Occipital lobe (tissue), 2 donors: ENCODE measurements around the gene TRAPPC10. TPM values are rescaled to one million over a fixed set of nuclear protein-coding genes. Genes with fewer than 3 reads are reported as not detected.

Source experiments
- DNase-seq: peaks from one replicate; lab custom pipeline; 2025; lab: John Stamatoyannopoulos, UW
- total RNA-seq: library from RNA; depleted of rRNA; stranded (reverse); fragments of >200 nt; gene quantifications from one replicate; pipeline ENCODE4 v1.2.3, GENCODE V29; 2014

Gene TRAPPC10
- total RNA-seq, 1 donor from 2014 or later = 23.1 TPM

DNA sequence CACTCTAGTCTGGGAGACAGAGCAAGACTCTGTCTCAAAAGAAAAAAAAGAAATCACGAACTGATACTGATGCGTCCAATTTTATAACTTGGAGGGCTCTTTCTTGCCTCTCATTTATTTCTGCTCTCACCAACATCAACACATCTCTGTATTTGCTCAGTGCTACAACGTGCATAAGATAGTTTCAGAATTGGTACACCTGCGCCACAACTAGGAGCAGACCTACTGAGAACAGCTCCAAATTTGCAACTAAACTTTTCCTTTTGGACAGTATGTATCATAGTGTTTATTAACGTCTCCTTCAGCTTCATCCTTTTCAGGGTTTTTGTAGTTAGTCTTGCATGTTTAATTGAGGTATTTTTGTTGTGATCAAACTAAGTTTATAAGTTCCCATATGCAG lies 27.7 kb downstream of the TRAPPC10 start:
- DNase-seq = no peak

DNA sequence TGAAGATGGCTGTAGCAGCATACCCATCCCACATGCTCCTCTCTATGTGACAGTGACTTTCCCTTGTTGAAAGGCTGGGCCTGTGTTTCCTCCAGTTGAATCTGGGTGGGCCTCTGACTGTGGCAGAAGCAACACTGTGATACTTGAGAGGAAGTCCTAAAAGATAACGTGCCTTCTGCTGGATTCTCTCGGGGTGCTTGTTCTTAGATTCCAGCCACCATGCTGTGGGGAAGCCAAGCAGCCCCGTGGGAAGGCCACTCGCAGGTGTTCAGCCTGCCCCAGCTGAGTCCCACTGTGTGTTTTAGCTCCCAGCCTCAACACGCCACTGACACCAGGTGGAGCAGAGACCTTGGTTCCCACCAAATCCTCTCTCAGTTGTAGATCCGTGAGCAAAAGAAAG lies 31.5 kb downstream of the TRAPPC10 start:
- DNase-seq = no peak

DNA sequence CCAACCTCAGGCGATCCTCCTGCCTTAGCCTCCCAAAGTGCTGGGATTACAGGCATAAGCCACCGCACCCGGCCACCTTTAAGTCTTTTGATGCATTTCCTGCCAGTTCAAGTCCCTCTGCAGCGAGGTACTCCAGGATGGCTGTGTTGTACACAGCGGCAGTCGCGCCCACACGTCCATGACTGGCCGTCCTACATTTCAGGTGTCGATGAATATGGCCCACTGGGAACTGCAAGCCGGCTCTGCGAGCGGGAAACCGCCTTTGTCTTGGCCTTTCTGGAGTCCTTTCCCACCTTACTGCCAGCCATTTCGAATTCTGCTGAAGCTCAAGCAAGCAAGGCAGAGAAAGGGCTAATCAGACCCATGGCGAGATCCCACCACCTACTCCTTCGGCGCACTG lies 34.6 kb downstream of the TRAPPC10 start:
- no peak for DNase-seq

DNA sequence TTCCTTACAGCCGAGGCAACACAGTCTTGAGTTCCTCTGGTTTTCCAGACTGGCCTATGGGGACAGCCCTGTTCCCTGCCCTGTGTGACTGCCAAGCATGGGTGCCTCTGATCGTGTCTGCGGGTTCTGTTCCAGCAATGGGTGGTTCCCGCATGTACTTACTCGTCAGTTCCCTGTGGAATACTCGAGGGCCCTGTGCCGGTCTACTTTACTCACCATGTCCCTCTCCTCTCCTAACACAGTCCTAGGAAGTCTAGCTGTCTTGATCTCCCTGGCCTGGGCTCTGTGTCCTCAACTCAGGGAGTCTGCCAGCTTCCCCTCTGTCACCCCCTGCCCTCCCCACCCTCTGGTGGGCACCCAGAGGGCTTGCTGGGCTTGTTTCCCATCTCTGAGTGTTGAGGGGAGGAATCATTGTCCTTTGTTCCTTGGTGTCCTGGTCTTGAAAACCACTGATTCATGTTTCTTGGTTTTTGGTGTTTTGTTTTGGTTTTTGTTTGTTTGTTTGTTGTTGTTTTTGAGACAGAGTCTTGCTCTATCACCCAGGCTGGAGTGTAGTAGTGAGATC lies 36.0 kb downstream of the TRAPPC10 start:
- no peak for DNase-seq

DNA sequence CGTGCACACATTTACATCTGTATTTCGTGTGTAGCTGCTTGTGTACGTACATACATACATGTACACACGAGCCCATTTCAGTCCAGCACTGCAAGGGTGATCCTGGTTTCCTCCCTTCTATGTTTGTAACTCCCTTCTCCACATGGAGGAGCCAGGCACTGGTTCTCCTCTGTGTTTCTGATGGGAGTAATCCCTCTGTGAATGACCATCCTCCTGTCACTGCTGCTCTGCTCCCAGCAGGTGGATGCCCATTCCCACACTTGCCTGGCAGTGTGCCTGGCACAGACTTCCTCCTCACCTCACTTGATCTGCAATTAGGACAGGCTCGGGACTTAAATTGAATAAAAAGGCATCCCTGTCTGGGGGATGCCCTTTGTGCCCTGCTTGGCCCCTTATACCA lies 37.1 kb downstream of the TRAPPC10 start:
- DNase-seq = no peak

DNA sequence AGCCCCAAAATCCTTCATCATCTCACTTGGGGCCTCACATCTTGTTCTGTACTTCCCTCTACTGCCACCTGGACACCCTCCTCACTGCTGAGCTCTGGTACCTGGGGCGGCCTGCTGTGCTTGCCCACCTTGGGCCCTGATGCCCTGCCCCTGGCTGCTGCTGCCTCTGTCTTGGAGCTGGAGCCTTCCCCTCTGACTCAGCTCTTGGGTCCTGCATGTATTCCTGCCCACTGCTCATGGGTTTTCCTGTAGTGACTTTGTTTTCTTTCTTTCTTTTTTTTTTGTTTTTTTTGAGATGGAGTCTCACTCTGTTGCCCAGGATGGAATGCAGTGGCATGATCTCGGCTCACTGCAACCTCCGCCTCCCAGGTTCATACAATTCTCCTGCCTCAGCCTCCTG lies 37.5 kb downstream of the TRAPPC10 start:
- no peak for DNase-seq

DNA sequence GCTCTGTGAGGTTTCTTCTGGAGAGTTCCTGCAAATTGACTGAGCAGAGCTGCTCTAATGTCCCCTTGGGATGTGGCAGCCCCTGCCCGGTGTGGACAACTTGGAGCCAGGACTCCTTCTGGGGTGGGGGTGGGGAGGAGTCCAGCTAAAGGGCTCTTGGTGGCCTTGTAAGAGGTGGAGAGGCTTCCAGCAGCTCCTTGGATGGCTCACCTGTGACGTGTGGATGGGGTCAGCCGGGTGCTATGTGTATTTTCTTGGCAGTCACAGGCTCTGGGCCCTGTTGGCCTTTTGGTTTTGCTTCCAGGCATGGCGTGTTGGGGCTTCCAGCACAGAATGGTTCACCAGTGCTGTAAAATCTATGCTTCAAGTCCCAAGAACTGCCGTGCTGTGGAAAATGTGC lies 38.2 kb downstream of the TRAPPC10 start:
- DNase-seq = no peak

DNA sequence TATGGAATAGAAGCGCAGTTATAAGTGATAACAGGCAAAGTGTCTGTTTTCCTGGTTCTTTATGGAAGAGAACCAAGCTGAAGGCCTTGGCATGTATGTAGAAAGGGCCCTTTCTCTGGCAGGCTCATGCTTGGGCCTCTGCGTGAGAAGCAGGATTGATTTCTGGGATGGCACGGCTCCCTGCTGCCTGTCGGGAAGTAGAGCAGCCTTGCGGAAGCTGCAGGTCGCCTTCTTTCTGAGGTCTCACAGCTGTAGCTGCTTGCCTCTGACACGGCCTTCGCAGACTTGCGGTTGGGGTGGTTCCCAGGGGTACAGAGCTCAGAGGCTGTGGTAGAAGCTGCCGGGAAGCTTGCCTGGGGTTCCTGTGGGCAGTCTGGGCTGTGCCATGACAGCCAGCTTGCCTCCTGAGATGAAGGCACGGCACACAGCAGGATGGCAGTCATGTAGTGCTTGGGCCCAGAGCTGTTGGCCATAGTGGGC lies 39.4 kb downstream of the TRAPPC10 start:
- DNase-seq = no peak

DNA sequence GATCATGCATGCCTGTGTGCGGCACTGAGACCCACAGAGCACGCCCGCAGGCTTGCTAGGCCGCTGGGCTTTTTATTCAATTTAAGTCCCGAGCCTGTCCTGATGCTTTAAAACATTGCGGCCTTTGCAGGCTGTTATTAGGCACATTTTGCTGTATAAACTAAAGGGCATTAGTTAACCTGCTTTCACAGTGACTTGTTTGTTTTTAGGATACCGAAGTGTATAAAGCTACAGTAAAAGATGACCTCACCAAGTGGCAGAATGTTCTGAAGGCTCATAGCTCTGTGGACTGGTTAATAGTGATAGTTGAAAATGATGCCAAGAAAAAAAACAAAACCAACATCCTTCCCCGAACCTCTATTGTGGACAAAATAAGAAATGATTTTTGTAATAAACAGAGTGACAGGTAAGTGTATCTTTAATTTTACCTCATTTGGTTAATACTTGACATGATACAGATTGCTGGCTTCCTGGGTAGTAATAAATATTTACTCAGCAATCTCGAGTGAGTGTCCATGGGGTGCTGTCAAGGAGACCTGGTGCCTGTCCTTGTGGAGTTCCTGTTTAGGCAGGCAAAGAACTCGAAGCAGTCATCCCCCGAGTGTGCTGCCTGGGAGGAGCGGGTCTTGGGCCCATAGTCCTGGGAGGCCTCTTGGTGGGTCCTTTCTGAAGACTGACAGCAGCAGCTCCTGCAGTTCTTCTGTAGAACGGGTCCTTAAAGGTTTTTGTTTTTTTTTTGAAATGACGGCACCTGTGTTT lies 40.1 kb downstream of the TRAPPC10 start:
- DNase-seq = no peak

DNA sequence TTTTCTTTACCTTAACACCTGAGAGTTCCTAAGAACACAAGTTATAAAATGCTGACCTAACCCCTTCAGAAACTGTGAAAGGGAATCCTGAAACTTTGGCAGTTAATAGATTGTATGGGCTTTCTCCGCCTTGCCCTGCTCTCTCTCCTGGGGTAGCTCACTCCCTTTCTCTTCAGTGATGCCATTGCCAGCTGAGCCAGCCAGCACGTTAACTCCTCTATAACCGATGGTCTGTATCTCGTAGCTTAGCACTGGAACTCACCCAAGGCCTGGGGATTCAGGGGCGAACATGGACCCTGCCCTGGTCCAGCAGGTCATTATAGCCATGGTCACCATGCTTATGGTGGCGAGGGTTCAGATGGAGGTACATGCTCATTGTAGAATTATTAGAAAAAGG lies 40.7 kb downstream of the TRAPPC10 start:
- no peak for DNase-seq

DNA sequence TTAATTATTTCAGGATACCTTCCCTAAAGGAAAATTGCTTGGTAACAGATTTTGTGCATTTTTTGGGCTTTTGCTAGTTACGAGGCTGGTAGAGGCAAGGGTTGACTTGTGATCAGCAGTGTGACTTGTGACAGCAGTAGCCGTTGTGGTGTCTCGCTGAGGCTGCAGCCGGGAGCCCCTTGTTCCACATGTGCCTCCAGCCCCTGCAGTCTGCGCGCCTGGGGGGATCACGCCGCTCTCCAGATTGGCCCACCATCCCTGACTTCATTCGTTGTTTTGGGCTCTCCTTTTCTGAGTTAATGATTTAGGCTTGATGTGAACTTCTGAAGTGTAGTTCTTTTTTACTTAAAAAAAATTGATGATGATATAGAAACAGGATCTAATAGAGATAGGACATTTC lies 41.5 kb downstream of the TRAPPC10 start:
- DNase-seq = no peak

DNA sequence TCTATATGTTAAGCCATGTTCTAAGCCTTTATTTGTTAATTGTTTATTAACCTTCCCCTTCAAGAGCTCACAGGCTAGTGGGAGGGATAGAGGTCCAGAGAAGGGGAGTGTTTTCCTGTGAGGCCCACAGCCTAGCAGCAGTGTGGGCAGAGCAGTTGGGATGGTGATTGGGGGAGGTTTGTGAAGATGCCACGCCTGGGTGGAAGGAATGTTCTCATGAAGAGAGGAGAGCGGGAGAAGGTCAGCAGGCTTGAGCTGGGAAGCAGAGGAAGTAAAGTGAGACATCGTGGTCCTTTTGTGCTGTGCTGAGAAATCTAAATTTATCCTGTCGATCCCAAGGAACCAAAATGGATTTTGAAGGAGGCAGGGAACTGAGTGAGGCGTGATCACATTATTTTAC lies 42.6 kb downstream of the TRAPPC10 start:
- no peak for DNase-seq

DNA sequence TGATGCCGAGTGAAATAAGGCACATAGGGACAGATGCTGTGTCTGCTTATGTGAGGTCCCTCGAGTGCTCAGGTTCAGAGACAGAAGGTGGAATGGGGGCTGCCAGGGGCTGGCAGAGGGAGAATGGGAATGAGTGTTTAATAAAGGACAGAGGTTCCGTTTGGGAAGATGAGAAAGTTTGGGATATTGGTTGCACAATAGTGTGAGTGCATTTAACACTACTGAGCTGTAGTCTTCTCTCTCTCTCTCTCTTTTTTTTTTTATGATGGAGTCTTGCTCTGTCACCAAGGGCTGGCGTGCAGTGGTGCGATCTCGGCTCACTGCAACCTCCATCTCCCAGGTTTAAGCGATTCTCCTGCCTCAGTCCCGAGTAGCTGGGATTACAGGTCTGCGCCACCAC lies 44.9 kb downstream of the TRAPPC10 start:
- DNase-seq = no peak

DNA sequence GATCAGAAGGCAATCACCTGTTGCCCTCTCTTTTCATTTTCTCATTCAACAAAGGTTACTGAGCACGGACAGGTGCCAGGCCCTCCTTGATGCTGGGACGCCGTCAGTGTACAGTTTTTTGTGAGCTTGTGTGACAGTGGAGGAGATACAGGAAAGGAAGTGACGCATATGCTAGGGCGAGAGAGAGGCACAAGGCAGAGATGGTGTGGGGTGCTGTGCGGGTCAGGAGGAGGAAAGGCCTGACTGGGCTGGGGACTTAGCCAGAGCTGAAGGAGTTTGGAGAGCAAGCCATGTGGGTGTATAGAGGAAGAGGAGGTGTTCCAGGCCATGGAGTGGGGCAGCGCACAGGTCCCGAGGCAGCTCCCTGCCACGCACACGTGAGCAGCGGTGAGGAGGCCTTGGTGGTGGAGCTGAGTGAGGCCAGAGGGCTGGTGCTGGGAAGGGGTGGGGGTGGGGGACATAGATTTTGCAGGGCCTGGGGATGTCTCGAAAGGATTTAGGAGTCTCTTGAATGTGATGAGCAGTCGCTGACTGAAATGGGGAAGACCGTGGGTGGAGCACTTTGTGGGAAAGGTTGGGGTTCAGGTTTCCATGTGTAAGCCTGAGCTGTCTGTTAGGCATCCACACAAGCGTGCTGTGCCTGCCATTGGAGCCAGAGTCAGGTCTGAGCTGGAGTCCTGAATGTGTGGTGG lies 46.0 kb downstream of the TRAPPC10 start:
- no peak for DNase-seq

DNA sequence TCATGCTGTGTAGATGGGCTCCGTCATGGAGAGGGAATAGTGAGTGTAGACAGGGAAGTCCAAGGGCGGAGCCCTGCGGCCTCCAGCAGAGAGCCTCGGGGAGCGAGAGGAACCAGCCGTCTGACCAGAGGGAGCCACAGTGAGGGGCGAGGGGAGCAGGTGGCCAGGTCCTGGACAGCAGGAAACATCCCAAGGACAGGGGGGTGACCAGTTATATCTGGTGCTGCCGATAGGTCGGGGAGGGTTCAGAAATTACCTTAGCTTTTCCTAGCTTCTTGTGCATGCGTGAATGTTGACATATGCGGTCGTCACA lies 46.5 kb downstream of the TRAPPC10 start:
- DNase-seq = no peak

DNA sequence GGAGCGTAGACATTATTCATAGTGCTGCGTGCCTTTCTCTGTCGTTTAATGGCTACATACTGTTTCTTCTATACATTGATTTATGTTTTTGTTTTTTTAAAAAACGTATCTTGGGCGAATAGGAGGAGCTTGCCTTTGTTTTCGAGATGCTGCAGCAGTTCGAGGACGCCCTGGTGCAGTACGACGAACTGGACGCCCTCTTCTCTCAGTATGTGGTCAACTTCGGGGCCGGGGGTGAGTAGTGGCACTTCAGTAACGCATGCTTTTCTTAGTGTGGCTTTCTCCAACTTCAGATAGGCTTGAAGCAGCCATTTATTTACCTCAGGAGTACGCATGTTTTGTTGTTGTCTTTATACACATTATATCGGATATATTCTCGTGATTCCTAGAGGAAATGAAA lies 46.9 kb downstream of the TRAPPC10 start:
- DNase-seq = no peak

DNA sequence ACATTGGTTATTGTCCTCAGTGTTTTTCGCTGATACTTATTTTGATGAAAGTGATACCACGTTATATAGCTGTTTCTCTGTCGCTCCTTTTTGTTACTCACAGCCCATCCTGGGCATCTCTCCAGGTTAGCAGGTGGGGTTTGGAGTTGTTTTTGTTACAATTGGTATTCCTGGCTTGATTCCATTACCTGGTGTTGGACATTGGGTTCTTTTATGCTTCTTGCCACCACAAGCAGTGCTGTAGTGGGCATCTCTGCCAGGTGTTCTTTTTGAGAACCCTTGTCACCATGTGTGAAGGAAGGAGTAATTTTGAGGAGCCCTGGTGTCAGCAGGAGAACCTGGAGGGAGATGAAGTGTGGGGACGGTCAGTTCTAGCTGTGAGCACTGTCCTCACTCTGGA lies 47.6 kb downstream of the TRAPPC10 start:
- DNase-seq = no peak

DNA sequence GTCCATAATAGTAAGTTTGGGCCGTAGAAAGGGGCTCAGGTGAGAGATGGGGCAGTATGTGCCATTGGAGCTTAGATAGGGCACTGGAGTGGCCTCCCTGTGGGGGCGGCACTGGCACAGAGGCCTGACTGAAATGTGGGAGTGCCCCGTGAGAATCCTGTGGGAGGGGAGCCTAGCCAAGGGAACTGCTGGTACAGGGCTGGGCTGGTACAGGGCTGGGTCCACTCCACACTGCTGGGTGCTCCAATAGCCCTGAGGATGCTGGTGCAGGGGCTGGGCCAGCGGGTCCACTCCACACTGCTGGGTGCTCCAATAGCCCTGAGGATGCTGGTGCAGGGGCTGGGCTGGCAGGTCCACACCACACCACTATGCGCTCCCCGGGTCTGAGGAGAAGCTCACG lies 50.3 kb downstream of the TRAPPC10 start:
- no peak for DNase-seq

DNA sequence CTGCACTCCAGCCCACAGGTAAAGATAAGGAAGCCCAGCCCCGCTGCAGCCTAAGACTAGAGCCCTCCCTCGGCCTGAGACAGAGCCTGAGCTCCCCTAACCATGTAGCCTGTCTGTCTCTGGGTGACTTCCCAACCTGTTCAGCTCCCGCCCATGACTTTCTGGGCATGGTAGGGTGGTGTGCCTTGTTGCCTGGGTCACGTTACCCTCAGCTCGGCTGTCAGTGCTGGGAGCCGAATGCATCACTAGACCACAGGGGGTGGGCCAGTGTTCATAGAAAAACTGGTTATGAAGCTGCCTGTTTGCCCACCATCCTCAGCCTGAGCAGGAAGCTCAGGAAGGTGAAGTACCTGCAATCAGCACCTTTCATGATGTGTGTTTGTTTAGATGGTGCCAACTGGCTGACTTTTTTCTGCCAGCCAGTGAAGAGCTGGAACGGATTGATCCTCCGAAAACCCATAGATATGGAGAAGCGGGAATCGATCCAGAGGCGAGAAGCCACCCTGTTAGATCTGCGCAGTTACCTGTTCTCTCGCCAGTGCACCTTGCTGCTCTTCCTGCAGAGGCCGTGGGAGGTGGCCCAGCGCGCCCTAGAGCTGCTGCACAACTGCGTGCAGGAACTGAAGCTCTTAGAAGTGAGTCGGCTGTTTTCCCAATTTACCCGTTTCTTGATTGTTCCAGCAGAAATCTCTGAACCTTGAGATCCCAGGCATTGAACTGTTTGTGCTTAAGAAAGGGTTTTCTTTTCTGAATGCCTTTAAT lies 51.2 kb downstream of the TRAPPC10 start:
- no peak for DNase-seq

DNA sequence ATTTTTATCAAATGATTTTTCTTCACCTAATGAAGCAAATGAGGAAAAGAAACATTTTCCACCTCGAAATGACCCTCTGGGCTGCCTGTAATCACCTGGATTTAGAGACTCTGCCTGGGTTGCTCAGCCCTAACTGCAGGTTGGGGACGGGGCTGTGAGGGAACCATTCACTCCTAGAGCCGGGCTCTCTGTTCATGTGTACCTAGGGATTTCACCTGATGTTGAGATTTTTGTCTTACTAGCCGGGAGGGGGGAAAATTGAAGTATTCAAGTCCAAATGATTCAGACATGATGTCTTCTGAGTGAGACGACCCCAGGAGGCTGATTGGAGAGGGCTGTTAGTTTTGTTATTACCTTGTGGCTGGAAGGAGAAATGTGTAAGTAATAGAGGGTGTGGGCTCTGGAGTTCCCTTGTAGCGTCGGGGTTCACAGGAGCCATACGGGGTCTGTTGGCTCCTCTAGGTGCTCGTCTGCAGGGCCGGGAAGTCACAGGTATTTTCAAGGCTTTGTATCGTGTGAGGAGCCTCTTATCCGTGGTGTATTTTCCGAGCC lies 52.8 kb downstream of the TRAPPC10 start:
- DNase-seq = no peak

DNA sequence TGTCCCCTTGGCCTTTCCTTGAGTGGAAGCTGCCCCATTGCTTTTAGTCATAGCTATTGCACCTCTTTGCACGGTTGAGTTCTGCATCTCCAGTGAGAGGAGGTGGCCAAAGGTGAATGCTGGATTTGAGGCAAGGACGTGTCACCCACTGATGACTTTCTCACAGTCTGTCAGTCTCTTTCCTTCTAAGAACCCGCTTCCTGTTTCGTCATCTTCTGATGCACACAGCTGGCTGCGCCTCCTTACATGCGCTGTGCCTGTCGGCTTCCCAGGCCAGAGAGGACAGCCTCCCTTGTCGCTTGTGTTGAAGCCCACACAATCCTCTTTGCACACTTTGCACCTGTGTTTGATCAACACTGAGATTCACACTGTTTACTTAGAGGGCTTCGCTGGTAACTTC lies 53.3 kb downstream of the TRAPPC10 start:
- DNase-seq = no peak

DNA sequence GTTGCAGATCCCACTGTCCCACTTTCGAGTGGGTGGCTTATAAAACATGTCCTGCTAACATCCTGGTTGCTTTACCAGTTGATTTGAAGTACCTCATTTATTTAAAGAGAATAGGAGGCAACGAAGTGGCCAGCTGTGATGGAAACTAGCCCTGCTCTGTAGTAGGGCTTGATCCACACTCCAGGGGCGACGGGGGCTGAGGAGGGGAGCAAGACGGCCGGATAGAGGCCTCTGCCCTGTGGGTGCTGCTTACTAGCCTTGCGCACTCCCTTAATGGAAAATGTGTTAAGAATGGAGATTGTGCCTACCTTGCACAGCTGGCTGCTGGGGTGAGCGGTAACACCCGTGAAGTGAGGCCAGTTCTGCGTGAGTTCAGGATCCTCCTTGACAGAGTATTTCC lies 54.0 kb downstream of the TRAPPC10 start:
- DNase-seq = no peak
